ENCODE results near the gene C19orf53. TPM values are rescaled to one million over a fixed set of nuclear protein-coding genes. Genes with fewer than 3 reads are reported as not detected.

The C19orf53 gene
- total and polyA plus RNA-seq, 9 of the 15 experiments (the other 6 are each of a cell fraction or from before 2014, with no cell fraction given), result 98.5 to 441 (median 164) TPM

- Histone ChIP-seq H3K36me3 (ENCODE audit: control insufficient read depth, insufficient read depth, low read length) (no peaks in the 10 kb centered on the region), H3K27me3 (ENCODE audit: control insufficient read depth in 2 of 2, insufficient read depth in 2 of 2, low read length in 2 of 2) (no peaks in the 10 kb centered on the region), H3K4me3 (peak overlapping the region; percentile 61), H3K9ac (ENCODE audit: insufficient read depth in 1 of 2, low read depth in 2 of 2, low read length in 2 of 2) (peak overlapping the region; percentile 71 to 94), H3K9me1 (ENCODE audit: control insufficient read depth, insufficient read depth, low read length) (no peaks in the 10 kb centered on the region), H3K9me3 (replicated peaks; ENCODE audit: control insufficient read depth, insufficient read depth, low read depth, low read length) (no peaks in the 10 kb centered on the region), H3K4me1 (replicated peaks in 1 of 2; ENCODE audit: control insufficient read depth in 2 of 2, insufficient read depth in 2 of 2, low read length in 2 of 2) (peaks cover 9 to 33% of the 10 kb centered on the region in 2 experiments; a peak in 4 of 5 replicates), H3K27ac (ENCODE audit: extremely low read depth, low read depth, low read length) (peak overlapping the region; percentile 58), H3K79me2 (ENCODE audit: control insufficient read depth, insufficient read depth, low read length) (no peaks in the 10 kb centered on the region), H2AFZ (ENCODE audit: low read depth, low read length) (peak overlapping the region; percentile 85), H3K4me2 (ENCODE audit: insufficient read depth, low read length) (peak overlapping the region; percentile 83), H4K20me1 (replicated peaks; ENCODE audit: control insufficient read depth, insufficient read depth, low read length) (no peaks in the 10 kb centered on the region)
- ChIA-PET POLR2A (interaction anchor here (1.1 to 1.5 kb wide), 2 partner anchors 15 to 27 kb away, joined by 3 to 5 read pairs; no protein-coding TSS in a partner anchor), CTCF (ENCODE audit: low intra/inter-chr PET ratio) (no interaction called here)
- FAIRE-seq (no peak), ATAC-seq (no peak), DNase-seq (ENCODE audit: extremely low read depth in 1 of 4, low spot score in 3 of 4) (no peak)
- WGBS (ENCODE audit: insufficient coverage, low coverage, missing lambda C conversion rate), result 3% methylated on average over 4 of the region's 8 CpGs
- in situ Hi-C loops (cut with MboI), result no loop called here
- intact Hi-C loops (cut with micrococcal nuclease), result no loop called here
- no TSS peak for BruUV-seq (replicated peaks)
- no peak for TF ChIP-seq TFAM (CRISPR knock-in tag; conservative IDR thresholded peaks at IDR 0.05)
- TF ChIP-seq ZBTB40 (IDR thresholded peaks at IDR 0.05), result 0 out of 2 replicates have a peak, but pooled peaks have one; percentile 15
- TF ChIP-seq ZBTB40 (CRISPR knock-in tag; IDR thresholded peaks at IDR 0.05), result no peak
- no peak for TF ChIP-seq ZBTB9 (CRISPR knock-in tag; IDR thresholded peaks at IDR 0.05)
- peak; percentile 85 for TF ChIP-seq ZNF384 (IDR thresholded peaks at IDR 0.05; ENCODE audit: low read depth, low read length)
- no peak for TF ChIP-seq ZNF431 (CRISPR knock-in tag; IDR thresholded peaks at IDR 0.05)
- TF ChIP-seq ARHGAP35 (IDR thresholded peaks at IDR 0.05; ENCODE audit: partially characterized antibody), result no peak
- TF ChIP-seq MEF2D (tag; conservative IDR thresholded peaks at IDR 0.05; ENCODE audit: low read depth), result no peak
- peak in 1 of 3 experiments; percentile 16 for TF ChIP-seq YY1 (IDR thresholded peaks at IDR 0.05; ENCODE audit: borderline replicate concordance in 1 of 3, control insufficient read depth in 1 of 3, extremely low read depth in 1 of 3, insufficient read depth in 3 of 3, insufficient read length in 1 of 3, insufficient replicate concordance in 2 of 3, low read depth in 1 of 3, low read length in 2 of 3)
- no peak for TF ChIP-seq JUN (IDR thresholded peaks at IDR 0.05; ENCODE audit: borderline replicate concordance, low read depth, low read length)
- no peak for TF ChIP-seq JUN (CRISPR knock-in tag; IDR thresholded peaks at IDR 0.05; ENCODE audit: borderline replicate concordance)
- TF ChIP-seq ETV6 (IDR thresholded peaks at IDR 0.05; ENCODE audit: borderline replicate concordance in 1 of 2, low read depth in 2 of 2, low read length in 1 of 2), result no peak
- no peak for TF ChIP-seq ETV6 (CRISPR knock-in tag; IDR thresholded peaks at IDR 0.05; ENCODE audit: borderline replicate concordance)
These were observed 20.1 kb downstream of the C19orf53 start for GRCh38 chr19:13794398-13794756.

Data from K562 (cell line).